ENCODE results near the gene CACNA2D3. TPM values are rescaled to one million over a fixed set of nuclear protein-coding genes. Genes with fewer than 3 reads are reported as not detected.

The CACNA2D3 gene
- total RNA-seq, 2 donors from 2014 or later = 0.97 TPM; not detected in 1

DNA sequence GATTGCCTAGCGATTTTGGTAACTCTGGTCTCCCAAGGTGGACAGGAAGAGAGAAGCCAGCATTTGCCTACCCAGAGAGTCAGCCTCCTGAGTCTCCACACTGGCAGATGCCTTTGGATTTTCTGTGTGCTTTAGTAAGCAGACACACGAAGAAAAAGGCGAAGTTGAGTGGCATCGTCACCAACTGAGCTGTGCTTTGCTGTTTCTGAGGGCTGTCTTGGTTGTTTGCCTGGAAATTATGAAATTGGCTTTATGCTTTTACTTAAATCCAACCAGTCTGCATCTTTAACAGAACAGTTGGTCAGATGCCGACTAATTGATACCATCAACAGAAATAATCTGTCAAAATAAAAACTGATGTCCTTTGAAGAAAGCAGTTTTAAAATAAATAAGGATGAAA is 56.0 kb downstream of the CACNA2D3 start:
- no peak overlapping the region for H3K4me3 ChIP-seq (ENCODE audit: low read length)
- H3K27ac Mint-ChIP-seq = no peak overlapping the region
- H3K9me3 Mint-ChIP-seq = no peaks in the 10 kb centered on the region
- no peak overlapping the region for H3K27ac ChIP-seq (ENCODE audit: low read depth, low read length)
- no peaks in the 10 kb centered on the region for H3K27me3 ChIP-seq (ENCODE audit: control insufficient read depth, insufficient read depth, low read length, poor library complexity, severe bottlenecking)
- H3K9ac ChIP-seq (ENCODE audit: extremely low read depth, low read length, poor library complexity, severe bottlenecking) = no peak overlapping the region
- H3K27me3 Mint-ChIP-seq (ENCODE audit: insufficient read depth) = no peaks in the 10 kb centered on the region
- no peaks in the 10 kb centered on the region for H3K36me3 Mint-ChIP-seq (ENCODE audit: low read depth)
- no peaks in the 10 kb centered on the region for H3K4me1 ChIP-seq (ENCODE audit: control insufficient read depth, insufficient read depth, low read length)
- no peak overlapping the region for H3K4me3 Mint-ChIP-seq
- no peaks in the 10 kb centered on the region for H3K36me3 ChIP-seq (ENCODE audit: control insufficient read depth, insufficient read depth, low read length)
- peak; percentile 9 for DNase-seq
- H3K4me1 Mint-ChIP-seq = no peaks in the 10 kb centered on the region
- no peaks in the 10 kb centered on the region for H3K9me3 ChIP-seq (ENCODE audit: control insufficient read depth, low read length)
- WGBS, 2 experiments (ENCODE audit: insufficient coverage in 1 of 2, insufficient read length in 1 of 2) = 92 to 95% methylated on average over 4 to 5 of the region's 5 CpGs
- TF ChIP-seq, protein P1, sequence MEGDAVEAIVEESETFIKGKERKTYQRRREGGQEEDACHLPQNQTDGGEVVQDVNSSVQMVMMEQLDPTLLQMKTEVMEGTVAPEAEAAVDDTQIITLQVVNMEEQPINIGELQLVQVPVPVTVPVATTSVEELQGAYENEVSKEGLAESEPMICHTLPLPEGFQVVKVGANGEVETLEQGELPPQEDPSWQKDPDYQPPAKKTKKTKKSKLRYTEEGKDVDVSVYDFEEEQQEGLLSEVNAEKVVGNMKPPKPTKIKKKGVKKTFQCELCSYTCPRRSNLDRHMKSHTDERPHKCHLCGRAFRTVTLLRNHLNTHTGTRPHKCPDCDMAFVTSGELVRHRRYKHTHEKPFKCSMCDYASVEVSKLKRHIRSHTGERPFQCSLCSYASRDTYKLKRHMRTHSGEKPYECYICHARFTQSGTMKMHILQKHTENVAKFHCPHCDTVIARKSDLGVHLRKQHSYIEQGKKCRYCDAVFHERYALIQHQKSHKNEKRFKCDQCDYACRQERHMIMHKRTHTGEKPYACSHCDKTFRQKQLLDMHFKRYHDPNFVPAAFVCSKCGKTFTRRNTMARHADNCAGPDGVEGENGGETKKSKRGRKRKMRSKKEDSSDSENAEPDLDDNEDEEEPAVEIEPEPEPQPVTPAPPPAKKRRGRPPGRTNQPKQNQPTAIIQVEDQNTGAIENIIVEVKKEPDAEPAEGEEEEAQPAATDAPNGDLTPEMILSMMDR (conservative IDR thresholded peaks at IDR 0.05) = no peak

DNA sequence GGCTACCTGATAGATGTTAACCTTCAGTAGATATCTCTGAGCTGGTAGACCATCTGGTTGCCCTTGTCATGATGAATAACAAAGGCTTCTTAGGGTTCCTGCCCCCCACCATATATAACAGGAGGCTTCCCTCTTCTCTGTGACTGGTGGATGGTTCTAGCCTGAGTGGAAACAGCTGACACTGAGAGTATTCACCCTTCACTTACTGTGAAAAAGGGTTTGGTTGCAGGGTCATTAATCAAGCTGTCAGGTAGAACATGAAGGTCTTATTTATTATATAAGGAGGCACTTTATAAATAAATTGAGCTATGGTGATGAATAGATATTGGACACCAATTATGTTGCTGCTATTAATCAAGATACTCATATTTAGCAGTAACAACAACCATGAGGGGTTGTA is 58.6 kb downstream of the CACNA2D3 start:
- no peak overlapping the region for H3K27ac Mint-ChIP-seq
- no peak overlapping the region for H3K4me3 Mint-ChIP-seq
- no peak for DNase-seq

DNA sequence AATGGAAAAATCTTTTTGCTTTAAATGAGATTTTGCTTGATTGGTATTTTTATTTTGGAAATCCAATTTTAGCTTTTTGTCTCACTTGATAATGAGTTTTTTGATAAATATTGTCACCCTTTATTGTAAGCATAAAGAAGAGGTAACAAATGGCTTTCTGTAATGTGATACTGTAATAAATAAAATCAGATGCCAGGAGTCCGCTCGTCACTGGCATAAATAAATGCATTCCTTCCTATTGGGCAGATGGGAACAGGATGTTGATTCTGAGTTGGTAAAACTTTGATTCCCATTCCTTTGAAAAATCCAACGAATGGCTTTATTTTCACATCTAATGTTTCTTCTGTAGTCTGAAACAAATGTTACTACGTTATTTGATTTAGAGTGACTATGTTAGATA is 59.9 kb downstream of the CACNA2D3 start:
- no peaks in the 10 kb centered on the region for H3K36me3 Mint-ChIP-seq (ENCODE audit: low read depth)
- H3K27ac ChIP-seq (ENCODE audit: low read depth, low read length) = no peak overlapping the region

More for the DNA sequence above, 58.6 kb downstream of the CACNA2D3 start:
- H3K36me3 ChIP-seq (ENCODE audit: control insufficient read depth, insufficient read depth, low read length) = no peaks in the 10 kb centered on the region
- Mint-ChIP-seq H3K36me3 (ENCODE audit: low read depth) (no peaks in the 10 kb centered on the region), H3K4me1 (no peaks in the 10 kb centered on the region), H3K9me3 (no peaks in the 10 kb centered on the region), H3K27me3 (ENCODE audit: insufficient read depth) (no peaks in the 10 kb centered on the region)
- H3K27ac ChIP-seq (ENCODE audit: low read depth, low read length) = no peak overlapping the region
- TF ChIP-seq, protein P1 (conservative IDR thresholded peaks at IDR 0.05) = no peak
- no peaks in the 10 kb centered on the region for H3K27me3 ChIP-seq (ENCODE audit: control insufficient read depth, insufficient read depth, low read length, poor library complexity, severe bottlenecking)
- no peaks in the 10 kb centered on the region for H3K9me3 ChIP-seq (ENCODE audit: control insufficient read depth, low read length)
- no peak overlapping the region for H3K9ac ChIP-seq (ENCODE audit: extremely low read depth, low read length, poor library complexity, severe bottlenecking)
- H3K4me1 ChIP-seq (ENCODE audit: control insufficient read depth, insufficient read depth, low read length) = no peaks in the 10 kb centered on the region
- no peak overlapping the region for H3K4me3 ChIP-seq (ENCODE audit: low read length)

More for the DNA sequence above, 59.9 kb downstream of the CACNA2D3 start:
- Mint-ChIP-seq H3K9me3 (no peaks in the 10 kb centered on the region), H3K27ac (no peak overlapping the region), H3K4me3 (no peak overlapping the region), H3K27me3 (ENCODE audit: insufficient read depth) (no peaks in the 10 kb centered on the region), H3K4me1 (no peaks in the 10 kb centered on the region)
- Histone ChIP-seq H3K9ac (ENCODE audit: extremely low read depth, low read length, poor library complexity, severe bottlenecking) (no peak overlapping the region), H3K27me3 (ENCODE audit: control insufficient read depth, insufficient read depth, low read length, poor library complexity, severe bottlenecking) (no peaks in the 10 kb centered on the region), H3K4me3 (ENCODE audit: low read length) (no peak overlapping the region), H3K4me1 (ENCODE audit: control insufficient read depth, insufficient read depth, low read length) (no peaks in the 10 kb centered on the region), H3K36me3 (ENCODE audit: control insufficient read depth, insufficient read depth, low read length) (no peaks in the 10 kb centered on the region), H3K9me3 (ENCODE audit: control insufficient read depth, low read length) (no peaks in the 10 kb centered on the region)
- no peak for DNase-seq
- TF ChIP-seq, protein P1 (conservative IDR thresholded peaks at IDR 0.05) = no peak
- WGBS, 2 experiments (ENCODE audit: insufficient coverage in 1 of 2, insufficient read length in 1 of 2) = 77 to 94% methylated on average over 3 to 4 of the region's 4 CpGs

Measured in endodermal cell (in vitro differentiated cells).